NB4 (cell line): ENCODE measurements around the gene CHD3.
A peak's percentile ranks its signal among the peaks of the same experiment; 100 is the strongest.

Experiments used
- DNase-seq: peaks from one replicate; pipeline ENCODE4 v3.0.0; 2010; ENCODE audit warnings: low read depth
- H3K4me3 ChIP-seq: one replicate; pipeline ENCODE4 v1.5.1; 2011; ENCODE audit warnings: mild to moderate bottlenecking, low read depth, low read length, moderate library complexity
- MYC ChIP-seq: IDR thresholded peaks from 2 replicates; pipeline ENCODE4 v1.6.1; 2011; ENCODE audit warnings: low read depth, low read length
- POLR2A ChIP-seq: IDR thresholded peaks from 2 replicates; pipeline ENCODE4 v1.6.1; 2011; ENCODE audit warnings: mild to moderate bottlenecking; ENCODE audit not compliant: insufficient read length; ENCODE audit errors: extremely low read depth
- TF ChIP-seq, protein P1 (sequence below): IDR thresholded peaks from one replicate; pipeline ENCODE4 v1.5.1; 2012; ENCODE audit warnings: low read depth, low read length
- TF ChIP-seq, protein P2 (sequence below): IDR thresholded peaks from 2 replicates; pipeline ENCODE4 v1.6.1; 2011; ENCODE audit warnings: low read depth, low read length

Gene CHD3

DNA sequence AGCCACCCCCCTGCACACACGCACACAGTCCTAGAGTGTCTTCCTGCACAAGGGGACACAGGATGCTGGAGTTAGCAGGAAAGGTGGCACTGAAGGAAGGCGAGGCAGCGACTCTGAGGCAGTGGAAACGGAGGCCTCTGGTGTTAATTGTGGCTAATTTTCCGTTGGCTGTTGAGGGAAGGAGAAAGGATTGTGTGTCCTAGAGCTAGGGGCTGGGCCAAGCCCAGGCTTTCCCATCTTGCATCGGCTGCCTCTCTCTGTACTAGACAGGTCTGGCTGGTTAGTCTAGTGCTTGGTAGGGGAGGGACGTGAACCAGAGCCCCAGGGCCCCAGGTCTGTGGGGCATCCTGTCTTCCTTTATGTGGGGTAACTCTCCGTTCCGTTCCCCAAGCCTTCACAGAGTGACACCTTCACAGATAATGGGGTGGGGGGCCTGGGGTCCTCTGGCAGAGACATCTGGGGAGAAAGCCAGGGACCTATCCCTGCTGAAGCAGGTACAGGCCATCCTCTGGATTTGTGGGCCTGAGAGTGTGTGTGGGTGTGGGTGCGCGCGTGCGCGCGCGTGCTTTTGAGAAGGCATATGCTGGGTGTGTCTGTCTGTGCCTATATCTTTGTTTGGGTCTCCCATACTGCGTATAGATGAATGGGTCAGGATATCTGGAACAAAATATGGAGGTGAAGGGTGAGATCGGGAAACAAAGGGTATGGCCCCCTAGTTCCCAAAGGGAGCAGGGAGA is at the start of gene CHD3:
Gene CHD3, plus strand, starts transcription at position 606 of the 737 bp plus-strand sequence. CDS start 212 bp downstream, outside the sequence.
- H3K4me3 ChIP-seq: peak within 1 kb of the TSS; percentile 73
- DNase-seq: no peak
- TF ChIP-seq, protein P1, sequence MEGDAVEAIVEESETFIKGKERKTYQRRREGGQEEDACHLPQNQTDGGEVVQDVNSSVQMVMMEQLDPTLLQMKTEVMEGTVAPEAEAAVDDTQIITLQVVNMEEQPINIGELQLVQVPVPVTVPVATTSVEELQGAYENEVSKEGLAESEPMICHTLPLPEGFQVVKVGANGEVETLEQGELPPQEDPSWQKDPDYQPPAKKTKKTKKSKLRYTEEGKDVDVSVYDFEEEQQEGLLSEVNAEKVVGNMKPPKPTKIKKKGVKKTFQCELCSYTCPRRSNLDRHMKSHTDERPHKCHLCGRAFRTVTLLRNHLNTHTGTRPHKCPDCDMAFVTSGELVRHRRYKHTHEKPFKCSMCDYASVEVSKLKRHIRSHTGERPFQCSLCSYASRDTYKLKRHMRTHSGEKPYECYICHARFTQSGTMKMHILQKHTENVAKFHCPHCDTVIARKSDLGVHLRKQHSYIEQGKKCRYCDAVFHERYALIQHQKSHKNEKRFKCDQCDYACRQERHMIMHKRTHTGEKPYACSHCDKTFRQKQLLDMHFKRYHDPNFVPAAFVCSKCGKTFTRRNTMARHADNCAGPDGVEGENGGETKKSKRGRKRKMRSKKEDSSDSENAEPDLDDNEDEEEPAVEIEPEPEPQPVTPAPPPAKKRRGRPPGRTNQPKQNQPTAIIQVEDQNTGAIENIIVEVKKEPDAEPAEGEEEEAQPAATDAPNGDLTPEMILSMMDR: no peak
- TF ChIP-seq, protein P2, sequence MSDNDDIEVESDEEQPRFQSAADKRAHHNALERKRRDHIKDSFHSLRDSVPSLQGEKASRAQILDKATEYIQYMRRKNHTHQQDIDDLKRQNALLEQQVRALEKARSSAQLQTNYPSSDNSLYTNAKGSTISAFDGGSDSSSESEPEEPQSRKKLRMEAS: no peak
- TF ChIP-seq MYC (no peak), POLR2A (no peak)

DNA sequence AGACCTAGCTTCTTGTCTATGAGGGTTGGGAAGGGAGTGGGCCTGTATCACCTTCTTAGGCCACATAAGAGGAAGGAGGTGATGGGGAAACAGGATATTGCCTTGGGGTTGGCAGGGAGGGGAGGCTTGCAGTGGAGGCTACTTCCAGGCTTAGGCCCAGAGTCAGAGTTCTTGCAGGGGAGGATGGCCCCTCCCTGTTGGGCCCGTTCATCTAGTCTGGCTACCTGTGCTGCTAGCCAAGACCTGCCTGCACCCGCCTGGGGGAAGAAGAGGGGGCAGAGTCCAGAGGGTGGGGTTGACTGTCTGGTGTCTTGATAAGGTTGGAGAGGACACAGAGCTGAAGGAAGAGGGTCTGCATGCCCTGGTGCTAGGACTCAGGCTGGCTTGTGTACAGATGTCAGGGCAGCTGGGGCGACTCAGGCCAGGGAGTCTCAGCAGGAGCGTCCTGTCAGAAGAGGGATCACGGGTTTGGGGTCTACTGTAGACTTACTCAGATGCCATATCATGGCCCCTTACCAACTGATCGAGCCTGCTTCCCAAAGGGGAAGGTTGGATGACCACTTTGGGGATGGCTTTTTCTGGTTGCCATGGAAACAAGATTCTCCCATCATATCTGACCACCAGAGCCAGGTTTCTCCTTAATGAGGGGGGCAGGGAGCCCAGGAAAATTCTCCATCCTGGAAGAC is 49.3 kb upstream of the CHD3 start:
- H3K4me3 ChIP-seq: peak overlapping the region; percentile 46
- peak; percentile 83 for DNase-seq
- TF ChIP-seq, protein P1: no peak
- TF ChIP-seq MYC: no peak
- TF ChIP-seq POLR2A: no peak
- TF ChIP-seq, protein P2: no peak

DNA sequence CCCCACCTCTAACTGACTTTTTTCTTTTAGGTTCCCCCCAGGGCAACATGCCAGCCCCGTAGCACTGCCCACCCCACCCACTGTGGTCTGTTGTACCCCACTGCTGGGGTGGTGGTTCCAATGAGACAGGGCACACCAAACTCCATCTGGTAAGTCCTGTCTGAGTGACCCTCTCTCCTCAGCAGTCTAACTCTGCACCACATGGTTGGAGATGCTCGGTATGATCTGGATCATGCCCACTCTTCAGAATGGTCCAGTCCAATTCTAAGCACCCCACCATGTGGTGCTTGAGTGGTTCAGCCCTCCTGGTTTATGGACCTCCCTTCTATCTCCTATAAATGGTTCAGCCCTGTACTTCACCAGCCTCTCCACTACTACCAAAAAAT is 48.7 kb upstream of the CHD3 start:
- DNase-seq: peak; percentile 17
- no peak for TF ChIP-seq MYC
- TF ChIP-seq, protein P2: no peak
- TF ChIP-seq POLR2A: no peak
- TF ChIP-seq, protein P1: no peak
- H3K4me3 ChIP-seq: no peak overlapping the region

DNA sequence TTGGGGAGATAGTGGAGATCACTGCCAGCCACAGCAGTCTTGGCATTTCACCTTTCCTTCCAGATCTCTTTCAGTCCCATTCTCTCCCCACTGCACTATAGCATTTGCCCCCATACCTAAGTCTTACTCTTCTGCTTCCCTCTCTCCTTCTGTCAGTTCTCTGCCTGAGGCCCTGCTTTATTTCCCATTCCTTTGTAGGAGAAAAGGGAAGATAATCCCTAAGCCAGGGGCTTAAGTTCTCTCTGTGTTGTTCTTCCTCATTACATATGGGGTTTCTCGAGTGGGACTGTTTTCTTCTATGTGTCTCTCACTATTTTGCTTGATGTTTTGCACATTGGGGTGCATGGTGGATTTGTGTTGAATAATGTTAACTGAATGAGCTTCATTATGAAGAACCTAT is 48.1 kb upstream of the CHD3 start:
- H3K4me3 ChIP-seq: no peak overlapping the region
- TF ChIP-seq, protein P2: no peak
- no peak for TF ChIP-seq MYC
- no peak for DNase-seq

DNA sequence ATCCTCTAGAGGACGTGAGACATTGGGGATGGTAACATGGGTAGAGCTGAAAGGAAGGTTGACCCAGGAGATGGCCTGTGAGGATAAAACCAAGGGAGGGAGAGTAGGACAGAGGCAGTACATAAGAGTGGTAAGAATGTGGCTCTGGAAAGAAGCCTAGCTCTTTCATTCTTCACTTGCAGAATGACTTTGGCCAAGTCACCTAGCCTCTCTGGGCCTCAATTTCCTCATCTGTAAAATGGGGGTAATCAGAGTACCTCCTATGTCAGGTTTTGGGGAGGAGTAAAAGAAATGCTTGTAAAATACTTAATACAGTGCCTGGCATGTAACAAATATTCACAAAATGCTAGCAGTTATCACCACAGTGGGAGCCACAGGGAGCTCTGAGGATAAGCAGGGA is 47.7 kb upstream of the CHD3 start:
- TF ChIP-seq POLR2A (no peak), MYC (no peak)
- TF ChIP-seq, protein P1: no peak
- TF ChIP-seq, protein P2: no peak
- DNase-seq: no peak
- peak overlapping the region; percentile 70 for H3K4me3 ChIP-seq

DNA sequence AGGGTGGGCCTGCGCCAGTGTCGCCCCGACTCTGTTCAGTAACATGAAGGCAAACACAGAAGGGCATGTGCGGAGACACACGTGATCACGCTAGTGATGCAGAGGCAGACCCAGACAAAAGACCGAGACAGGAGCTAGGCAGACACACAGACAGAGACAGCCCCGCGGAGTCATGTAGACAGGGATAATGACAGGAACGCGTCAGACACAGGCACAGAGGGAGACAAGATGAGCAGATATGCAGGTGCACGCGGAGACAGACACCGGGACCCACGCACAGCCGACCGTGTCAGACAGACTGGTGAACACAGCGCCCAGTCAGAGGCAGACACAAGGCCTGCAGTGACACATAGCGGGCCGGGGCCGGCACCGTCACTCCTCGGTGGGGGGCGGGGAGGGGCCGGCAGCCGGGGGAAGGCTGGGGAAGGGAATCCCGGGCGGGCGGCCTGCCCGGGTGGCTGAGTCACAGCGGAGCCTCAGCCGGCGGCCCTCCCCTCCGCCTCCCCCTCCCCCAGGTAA is 47.1 kb upstream of the CHD3 start:
- TF ChIP-seq, protein P1: no peak
- TF ChIP-seq POLR2A (no peak), MYC (peak; percentile 53; the same call in 1 of the 2 replicates)
- TF ChIP-seq, protein P2: no peak; the same call in none of the 2 replicates
- peak overlapping the region; percentile 70 for H3K4me3 ChIP-seq
- DNase-seq: peak; percentile 80
